GM12878 (cell line): Measurements from ENCODE around the gene RPL3. TPM values are rescaled to one million over a fixed set of nuclear protein-coding genes. Genes with fewer than 3 reads are reported as not detected.

ENCODE experiments used
- ATAC-seq: fragments of 200-7000 bp; cut with Tn5 transposase; 3 replicates; pipeline ENCODE4 v1.9.1; 2020; ENCODE audit warnings: mild to moderate bottlenecking, moderate library complexity
- BruUV-seq: library from RNA; stranded (reverse); fragments of 400-500 nt; replicated peaks from 2 replicates; lab custom pipeline; 2021; lab: Mats Ljungman, UMichigan
- CTCF ChIA-PET: fragments of 300-600 bp; sonication (Branson Sonifier 250); formaldehyde crosslinking; extraction: SDS; loops from one replicate; lab custom pipeline; 2021; ENCODE audit warnings: inconsistent platforms; lab: Yijun Ruan, JAX
- POLR2A ChIA-PET: fragments of 350-600 bp; formaldehyde crosslinking; extraction: SDS; loops from one replicate; lab custom pipeline; 2021; ENCODE audit warnings: inconsistent platforms; lab: Charles Lee
- RAD21 ChIA-PET: fragments of 300-600 bp; sonication (Branson Sonifier 250); formaldehyde crosslinking; loops from one replicate; lab custom pipeline; 2023; ENCODE audit warnings: antibody characterized with exemption; ENCODE audit not compliant: unreplicated experiment; lab: Charles Lee
- SMC1A ChIA-PET: fragments of 300-600 bp; sonication (Branson Sonifier 250); formaldehyde crosslinking; loops from one replicate; lab custom pipeline; 2023; ENCODE audit not compliant: unreplicated experiment, uncharacterized antibody; lab: Charles Lee
- DNase-seq: peaks from one replicate; pipeline ENCODE4 v3.0.0-alpha.2; 2011; ENCODE audit warnings: low read depth, low spot score
- FAIRE-seq: peaks from 3 replicates; lab custom pipeline; 2011; peaks lifted over from hg19 to GRCh38; lab: Jason Lieb, UNC
- H2AFZ ChIP-seq: 2 replicates; pipeline ENCODE4 v1.6.0; 2011; ENCODE audit warnings: low read depth, low read length, control low read depth; ENCODE audit not compliant: control insufficient read depth
- H3K27ac ChIP-seq: 2 replicates; pipeline ENCODE4 v1.5.1; 2011; ENCODE audit warnings: control low read depth; ENCODE audit not compliant: control insufficient read depth, insufficient read depth
- H3K27me3 ChIP-seq, 2 experiments: replicated peaks in 1 of 2; 2 replicates each; pipeline versions ENCODE4 v1.6.0 to v1.6.1; 2011; ENCODE audit warnings: low read length in 1 of 2; ENCODE audit not compliant: control insufficient read depth in 2 of 2, insufficient read depth in 2 of 2
- H3K36me3 ChIP-seq, 2 experiments: 2 replicates each; pipeline ENCODE4 v1.5.1; 2011; ENCODE audit warnings: low read length in 1 of 2; ENCODE audit not compliant: control insufficient read depth in 2 of 2, insufficient read depth in 2 of 2
- H3K4me1 ChIP-seq: 2 replicates; pipeline ENCODE4 v1.6.1; 2011; ENCODE audit warnings: mild to moderate bottlenecking, low read length, moderate library complexity, mixed read lengths; ENCODE audit not compliant: control insufficient read depth, insufficient read depth
- H3K4me2 ChIP-seq: 2 replicates; pipeline ENCODE4 v1.6.0; 2011; ENCODE audit warnings: control low read depth; ENCODE audit not compliant: control insufficient read depth, insufficient read depth
- H3K4me3 ChIP-seq: fragments of 200-600 bp; sonication (generic); 2 replicates; pipeline ENCODE4 v1.5.1; 2016
- H3K79me2 ChIP-seq: 2 replicates; pipeline ENCODE4 v1.6.0; 2011; ENCODE audit warnings: low read length; ENCODE audit not compliant: control insufficient read depth, insufficient read depth
- H3K9ac ChIP-seq: 2 replicates; pipeline ENCODE4 v1.8.0; 2011; ENCODE audit warnings: low read length, control low read depth, mixed read lengths; ENCODE audit not compliant: control insufficient read depth, insufficient read depth
- H3K9me3 ChIP-seq: replicated peaks from 3 replicates; pipeline ENCODE4 v1.5.1; 2011; ENCODE audit warnings: mild to moderate bottlenecking, low read length; ENCODE audit not compliant: control insufficient read depth, insufficient read depth
- H4K20me1 ChIP-seq: 2 replicates; pipeline ENCODE4 v1.6.0; 2011; ENCODE audit not compliant: control insufficient read depth, insufficient read depth
- CTCF ChIP-seq, 3 experiments: IDR thresholded peaks in 2 of 3; conservative IDR thresholded peaks in 1 of 3; 2 replicates each; pipeline ENCODE4 v1.5.1; 2011; ENCODE audit warnings: low read depth in 3 of 3, low read length in 3 of 3, mild to moderate bottlenecking in 3 of 3, control low read depth in 2 of 3, moderate library complexity in 2 of 3, inconsistent platforms in 1 of 3, mixed read lengths in 1 of 3; ENCODE audit not compliant: control insufficient read depth in 2 of 3, insufficient read depth in 1 of 3; ENCODE audit errors: extremely low read depth in 1 of 3
- ELK1 ChIP-seq: IDR thresholded peaks from 2 replicates; pipeline ENCODE4 v1.6.1; 2012; ENCODE audit warnings: low read depth, low read length, improper control_type of control experiment
- EP300 ChIP-seq, 2 experiments: fragments of 150-350 bp in 1 of 2; IDR thresholded peaks; 2 replicates each; pipeline ENCODE4 v1.6.1; 2011 to 2012; ENCODE audit warnings: low read depth in 2 of 2, low read length in 2 of 2, borderline replicate concordance in 1 of 2, improper control_type of control experiment in 1 of 2, inconsistent platforms in 1 of 2; ENCODE audit not compliant: control insufficient read depth in 1 of 2
- HDGF ChIP-seq: fragments of 450-650 bp; IDR thresholded peaks from 2 replicates; pipeline ENCODE4 v1.6.1; 2016; ENCODE audit warnings: antibody characterized with exemption
- MEF2A ChIP-seq: IDR thresholded peaks from 2 replicates; pipeline ENCODE4 v1.6.1; 2011; ENCODE audit warnings: low read depth, mild to moderate bottlenecking, low read length, moderate library complexity; ENCODE audit not compliant: insufficient read depth
- NR2C1 ChIP-seq: fragments of 450-650 bp; IDR thresholded peaks from 2 replicates; pipeline ENCODE4 v1.6.1; 2017; ENCODE audit warnings: antibody characterized with exemption, mild to moderate bottlenecking, moderate library complexity
- POLR2AphosphoS5 ChIP-seq: IDR thresholded peaks from 2 replicates; pipeline ENCODE4 v1.6.1; 2011; ENCODE audit warnings: mild to moderate bottlenecking, low read length, inconsistent platforms
- RAD21 ChIP-seq: IDR thresholded peaks from 2 replicates; pipeline ENCODE4 v1.6.1; 2011; ENCODE audit warnings: mild to moderate bottlenecking, low read depth, low read length, moderate library complexity; ENCODE audit not compliant: insufficient read depth
- RFX5 ChIP-seq: IDR thresholded peaks from 2 replicates; pipeline ENCODE4 v1.6.1; 2011; ENCODE audit warnings: low read depth, low read length, improper control_type of control experiment
- SP1 ChIP-seq: IDR thresholded peaks from one replicate; pipeline ENCODE4 v1.6.1; 2011; ENCODE audit warnings: low read depth, low read length
- SUPT20H ChIP-seq: IDR thresholded peaks from 2 replicates; pipeline ENCODE4 v1.6.1; 2011; ENCODE audit warnings: low read depth, mild to moderate bottlenecking, low read length, moderate library complexity, borderline replicate concordance; ENCODE audit not compliant: control insufficient read depth
- YBX1 ChIP-seq: fragments of 450-650 bp; IDR thresholded peaks from 2 replicates; pipeline ENCODE4 v1.6.1; 2016; ENCODE audit warnings: antibody characterized with exemption
- ZNF622 ChIP-seq: fragments of 450-650 bp; IDR thresholded peaks from 2 replicates; pipeline ENCODE4 v1.6.1; 2017; ENCODE audit warnings: mild to moderate bottlenecking, inconsistent platforms
- ZZZ3 ChIP-seq: IDR thresholded peaks from 2 replicates; pipeline ENCODE4 v1.6.1; 2011; ENCODE audit warnings: low read depth; ENCODE audit not compliant: control insufficient read depth, insufficient read length
- WGBS: methylation state at CpG from one replicate; pipeline ENCODE4 v1.1.6; 2016; ENCODE audit warnings: low lambda C conversion rate; ENCODE audit not compliant: insufficient replicate concordance, insufficient coverage; ENCODE audit errors: missing lambda C conversion rate; 5-methylcytosine and 5-hydroxymethylcytosine counted together
- in situ Hi-C: fragments of 300-500 bp; cut with MboI; formaldehyde crosslinking; loops from 9 replicates; pipeline ENCODE4 v1.14.3; 2018; ENCODE audit warnings: mixed read lengths
- intact Hi-C: fragments of 100-400 bp; cut with micrococcal nuclease; formaldehyde crosslinking; loops from one replicate; pipeline ENCODE4 v1.14.2; 2022; ENCODE audit not compliant: unreplicated experiment
- polyA plus RNA-seq, 11 experiments: library from polyadenylated mRNA; depleted of rRNA in 4 of 11; unstranded in 6 of 11; stranded (reverse) in 5 of 11; fragments of >200 nt; fragmentation: Nextera tagmentation in 4 of 11; fragmentation: Illumina TruSeq in 1 of 11; extraction: Ambion mirVana in 4 of 11; extraction: Trizol in 1 of 11; gene quantifications; 1 replicate in 1 of 11; 2 replicates in 10 of 11; pipeline versions ENCODE4 v1.2.1 to v1.2.3, GENCODE V29; 2011 to 2016; ENCODE audit warnings: inconsistent platforms in 2 of 11, missing spikeins in 2 of 11, low read depth in 1 of 11
- total RNA-seq, 4 experiments: library from RNA; depleted of rRNA in 3 of 4; stranded (reverse); fragments of >200 nt in 3 of 4; fragmentation: Illumina TruSeq in 1 of 4; extraction: Trizol in 1 of 4; gene quantifications; 2 replicates each; pipeline versions ENCODE4 v1.2.1 to v1.2.3, GENCODE V29; 2013 to 2021
- TF ChIP-seq, protein P1 (sequence below): fragments of 450-650 bp; conservative IDR thresholded peaks from 2 replicates; pipeline ENCODE4 v1.6.1; 2017; ENCODE audit warnings: mild to moderate bottlenecking, moderate library complexity
- TF ChIP-seq, protein P2 (sequence below): IDR thresholded peaks from 2 replicates; pipeline ENCODE4 v1.6.1; 2012; ENCODE audit warnings: low read depth, low read length, improper control_type of control experiment

RPL3 gene
- total and polyA plus RNA-seq, 10 of the 15 experiments (the other 5 are each of a cell fraction or from before 2014, with no cell fraction given), result 1,534 to 6,791 (median 3,992) TPM

DNA sequence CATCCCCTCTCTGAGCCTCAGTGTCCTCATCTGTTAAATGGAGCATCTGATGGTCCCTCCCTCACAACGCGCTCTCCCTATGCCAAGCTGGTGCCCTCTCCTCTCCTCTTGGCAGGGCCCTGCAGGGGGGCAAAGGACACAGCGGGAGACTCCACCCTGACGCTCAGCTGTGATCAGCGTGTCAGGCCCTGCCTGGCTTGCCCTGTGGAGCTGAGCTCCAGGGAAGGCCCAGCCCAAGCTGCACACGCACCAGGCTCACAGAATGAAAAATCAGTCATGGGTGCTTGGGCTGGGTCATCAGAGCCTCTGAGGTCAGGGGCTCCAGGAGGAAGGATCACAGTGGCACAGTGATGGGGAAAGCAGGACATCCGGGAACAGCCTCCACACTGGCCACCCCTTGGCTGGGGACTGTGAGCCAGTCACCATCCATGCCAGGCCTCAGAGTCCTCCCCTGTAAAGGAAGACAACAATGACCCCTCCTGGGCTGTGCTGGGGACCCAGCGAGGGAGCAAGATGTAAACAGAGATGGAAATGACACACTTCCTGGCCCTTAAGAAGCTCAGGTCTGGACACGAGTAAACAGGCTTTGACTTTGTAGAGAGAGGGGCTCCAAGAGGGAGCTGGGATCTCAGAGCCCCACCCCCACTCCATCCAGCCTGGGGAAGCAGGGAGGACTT is 36.6 kb downstream of the RPL3 start (continued):
- 0 out of 6 replicates have a peak, but pooled peaks of 1 of the 3 experiments have one; percentile 2 for TF ChIP-seq CTCF (IDR thresholded peaks at IDR 0.05 in 2 of 3, conservative IDR thresholded peaks at IDR 0.05 in 1 of 3; ENCODE audit: control insufficient read depth in 2 of 3, extremely low read depth in 1 of 3, insufficient read depth in 1 of 3, low read depth in 3 of 3, low read length in 3 of 3)
- TF ChIP-seq SP1, result no peak
- peak; percentile 44; the same call in 1 of the 2 replicates for TF ChIP-seq RAD21
- no peak for TF ChIP-seq SUPT20H
- TF ChIP-seq, protein P1, sequence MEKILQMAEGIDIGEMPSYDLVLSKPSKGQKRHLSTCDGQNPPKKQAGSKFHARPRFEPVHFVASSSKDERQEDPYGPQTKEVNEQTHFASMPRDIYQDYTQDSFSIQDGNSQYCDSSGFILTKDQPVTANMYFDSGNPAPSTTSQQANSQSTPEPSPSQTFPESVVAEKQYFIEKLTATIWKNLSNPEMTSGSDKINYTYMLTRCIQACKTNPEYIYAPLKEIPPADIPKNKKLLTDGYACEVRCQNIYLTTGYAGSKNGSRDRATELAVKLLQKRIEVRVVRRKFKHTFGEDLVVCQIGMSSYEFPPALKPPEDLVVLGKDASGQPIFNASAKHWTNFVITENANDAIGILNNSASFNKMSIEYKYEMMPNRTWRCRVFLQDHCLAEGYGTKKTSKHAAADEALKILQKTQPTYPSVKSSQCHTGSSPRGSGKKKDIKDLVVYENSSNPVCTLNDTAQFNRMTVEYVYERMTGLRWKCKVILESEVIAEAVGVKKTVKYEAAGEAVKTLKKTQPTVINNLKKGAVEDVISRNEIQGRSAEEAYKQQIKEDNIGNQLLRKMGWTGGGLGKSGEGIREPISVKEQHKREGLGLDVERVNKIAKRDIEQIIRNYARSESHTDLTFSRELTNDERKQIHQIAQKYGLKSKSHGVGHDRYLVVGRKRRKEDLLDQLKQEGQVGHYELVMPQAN, result no peak
- no peak for TF ChIP-seq RFX5

- ChIA-PET RAD21 (no interaction called here), SMC1A (interaction anchor here (0.6 kb wide), 1 partner anchor 1720 kb away, joined by 3 read pairs; no protein-coding TSS in a partner anchor), POLR2A (no interaction called here), CTCF (no interaction called here)
- DNase-seq (no peak), ATAC-seq (no peak), FAIRE-seq (no peak)
- H3K4me2 ChIP-seq, result no peak overlapping the region
- H3K4me3 ChIP-seq, result no peak overlapping the region
- no peak overlapping the region for H3K9ac ChIP-seq
- H3K27me3 ChIP-seq, result no peaks in the 10 kb centered on the region; a peak in 1 of 4 replicates
- no peaks in the 10 kb centered on the region; the same call in 2 of the 3 replicates for H3K9me3 ChIP-seq
- intact Hi-C loops (no loop called here), in situ Hi-C loops (no loop called here)
- no peaks in the 10 kb centered on the region for H4K20me1 ChIP-seq
- TF ChIP-seq ZNF622, result no peak
- TF ChIP-seq ZZZ3, result no peak
- TF ChIP-seq EP300 (IDR thresholded peaks at IDR 0.05; ENCODE audit: borderline replicate concordance in 1 of 2, control insufficient read depth in 1 of 2, low read depth in 2 of 2, low read length in 2 of 2), result no peak
- no peak for TF ChIP-seq HDGF
- TF ChIP-seq, protein P2, sequence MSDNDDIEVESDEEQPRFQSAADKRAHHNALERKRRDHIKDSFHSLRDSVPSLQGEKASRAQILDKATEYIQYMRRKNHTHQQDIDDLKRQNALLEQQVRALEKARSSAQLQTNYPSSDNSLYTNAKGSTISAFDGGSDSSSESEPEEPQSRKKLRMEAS, result no peak
- TF ChIP-seq RFX5, result no peak
- no peak for TF ChIP-seq ELK1
- TF ChIP-seq YBX1, result no peak
- no peak for TF ChIP-seq NR2C1
- no peak for TF ChIP-seq POLR2AphosphoS5
- no peak for TF ChIP-seq MEF2A
- no peaks in the 10 kb centered on the region for H3K79me2 ChIP-seq
- no peak overlapping the region for H3K27ac ChIP-seq
- peaks cover 4% of the 10 kb centered on the region; the same call in 1 of the 2 replicates for H3K4me1 ChIP-seq
- no peak overlapping the region for H2AFZ ChIP-seq
- 62% methylated on average over 4 of the region's 6 CpGs for WGBS
- no peaks in the 10 kb centered on the region for H3K36me3 ChIP-seq
- BruUV-seq, result no TSS peak
Observed at GRCh38 chr22:39281126-39281525, 38.3 kb downstream of the RPL3 start.
